KMS-11 (cell line): Measurements from ENCODE around the gene OSM.

ENCODE experiments used
- H2AFZ ChIP-seq: fragments of 200-600 bp; sonication (generic); 2 replicates; pipeline ENCODE4 v1.6.1; 2016; ENCODE audit warnings: antibody characterized with exemption, mixed run types, low read depth
- H3K27ac ChIP-seq: fragments of 200-600 bp; sonication (generic); 2 replicates; pipeline ENCODE4 v1.6.1; 2016; ENCODE audit warnings: mild to moderate bottlenecking, mixed run types
- H3K27me3 ChIP-seq: fragments of 200-600 bp; sonication (generic); 2 replicates; pipeline ENCODE4 v1.6.1; 2017; ENCODE audit warnings: mild to moderate bottlenecking, low read depth, mixed run types, moderate library complexity; ENCODE audit not compliant: insufficient read depth
- H3K36me3 ChIP-seq: fragments of 200-600 bp; sonication (generic); 2 replicates; pipeline ENCODE4 v1.6.1; 2017; ENCODE audit warnings: mild to moderate bottlenecking, mixed run types; ENCODE audit not compliant: insufficient read depth
- H3K4me1 ChIP-seq: fragments of 200-600 bp; sonication (generic); 2 replicates; pipeline ENCODE4 v1.6.1; 2016; ENCODE audit warnings: mild to moderate bottlenecking, low read depth, mixed run types; ENCODE audit not compliant: poor library complexity, severe bottlenecking
- H3K4me2 ChIP-seq: fragments of 200-600 bp; sonication (generic); 2 replicates; pipeline ENCODE4 v1.7.0; 2016; ENCODE audit warnings: mild to moderate bottlenecking, mixed run types
- H3K4me3 ChIP-seq: fragments of 200-600 bp; sonication (generic); IDR thresholded peaks from 2 replicates; pipeline ENCODE4 v1.6.1; 2017; ENCODE audit warnings: low read depth, low read length, mixed read lengths; ENCODE audit not compliant: insufficient read depth
- H3K79me2 ChIP-seq: fragments of 200-600 bp; sonication (generic); 2 replicates; pipeline ENCODE4 v1.6.1; 2016; ENCODE audit warnings: low read depth, mixed run types; ENCODE audit not compliant: insufficient read depth
- H3K9ac ChIP-seq: fragments of 200-600 bp; sonication (generic); 2 replicates; pipeline ENCODE4 v1.6.1; 2016; ENCODE audit warnings: mild to moderate bottlenecking, mixed run types
- H4K20me1 ChIP-seq: fragments of 200-600 bp; sonication (generic); 2 replicates; pipeline ENCODE4 v1.6.1; 2016; ENCODE audit warnings: mild to moderate bottlenecking, mixed run types; ENCODE audit not compliant: insufficient read depth
- TF ChIP-seq, protein P1 (sequence below): fragments of 200-600 bp; sonication (generic); conservative IDR thresholded peaks from 2 replicates; pipeline ENCODE4 v1.6.1; 2017; ENCODE audit warnings: low read depth, mild to moderate bottlenecking, antibody characterized with exemption, low read length, moderate library complexity, mixed read lengths

Gene OSM

DNA sequence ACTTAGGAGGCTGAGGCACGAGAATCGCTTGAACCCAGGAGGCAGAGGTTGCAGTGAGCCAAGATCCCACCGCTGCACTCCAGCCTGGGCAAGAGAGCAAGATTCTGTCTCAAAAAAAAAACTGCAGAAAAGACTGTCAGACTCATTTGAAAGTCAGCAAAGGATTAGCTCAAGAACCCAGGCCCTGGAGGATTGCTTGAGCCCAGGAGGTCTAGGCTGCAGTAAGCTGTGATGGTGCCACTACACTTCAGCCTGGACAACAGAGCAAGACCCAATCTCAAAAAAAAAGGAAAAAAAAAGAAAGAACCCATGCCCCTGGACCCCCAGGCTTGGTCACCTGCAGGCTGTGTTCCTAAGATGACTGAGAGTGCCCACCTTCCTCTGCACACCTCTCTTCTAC, 36.3 kb downstream of the OSM start:
- Histone ChIP-seq H3K27ac (no peak overlapping the region), H4K20me1 (no peaks in the 10 kb centered on the region), H2AFZ (no peak overlapping the region), H3K79me2 (no peaks in the 10 kb centered on the region), H3K9ac (no peak overlapping the region), H3K4me3 (no peak overlapping the region), H3K4me2 (no peak overlapping the region), H3K4me1 (no peaks in the 10 kb centered on the region), H3K36me3 (no peaks in the 10 kb centered on the region), H3K27me3 (peaks cover 23% of the 10 kb centered on the region)
- TF ChIP-seq, protein P1, sequence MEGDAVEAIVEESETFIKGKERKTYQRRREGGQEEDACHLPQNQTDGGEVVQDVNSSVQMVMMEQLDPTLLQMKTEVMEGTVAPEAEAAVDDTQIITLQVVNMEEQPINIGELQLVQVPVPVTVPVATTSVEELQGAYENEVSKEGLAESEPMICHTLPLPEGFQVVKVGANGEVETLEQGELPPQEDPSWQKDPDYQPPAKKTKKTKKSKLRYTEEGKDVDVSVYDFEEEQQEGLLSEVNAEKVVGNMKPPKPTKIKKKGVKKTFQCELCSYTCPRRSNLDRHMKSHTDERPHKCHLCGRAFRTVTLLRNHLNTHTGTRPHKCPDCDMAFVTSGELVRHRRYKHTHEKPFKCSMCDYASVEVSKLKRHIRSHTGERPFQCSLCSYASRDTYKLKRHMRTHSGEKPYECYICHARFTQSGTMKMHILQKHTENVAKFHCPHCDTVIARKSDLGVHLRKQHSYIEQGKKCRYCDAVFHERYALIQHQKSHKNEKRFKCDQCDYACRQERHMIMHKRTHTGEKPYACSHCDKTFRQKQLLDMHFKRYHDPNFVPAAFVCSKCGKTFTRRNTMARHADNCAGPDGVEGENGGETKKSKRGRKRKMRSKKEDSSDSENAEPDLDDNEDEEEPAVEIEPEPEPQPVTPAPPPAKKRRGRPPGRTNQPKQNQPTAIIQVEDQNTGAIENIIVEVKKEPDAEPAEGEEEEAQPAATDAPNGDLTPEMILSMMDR: no peak

DNA sequence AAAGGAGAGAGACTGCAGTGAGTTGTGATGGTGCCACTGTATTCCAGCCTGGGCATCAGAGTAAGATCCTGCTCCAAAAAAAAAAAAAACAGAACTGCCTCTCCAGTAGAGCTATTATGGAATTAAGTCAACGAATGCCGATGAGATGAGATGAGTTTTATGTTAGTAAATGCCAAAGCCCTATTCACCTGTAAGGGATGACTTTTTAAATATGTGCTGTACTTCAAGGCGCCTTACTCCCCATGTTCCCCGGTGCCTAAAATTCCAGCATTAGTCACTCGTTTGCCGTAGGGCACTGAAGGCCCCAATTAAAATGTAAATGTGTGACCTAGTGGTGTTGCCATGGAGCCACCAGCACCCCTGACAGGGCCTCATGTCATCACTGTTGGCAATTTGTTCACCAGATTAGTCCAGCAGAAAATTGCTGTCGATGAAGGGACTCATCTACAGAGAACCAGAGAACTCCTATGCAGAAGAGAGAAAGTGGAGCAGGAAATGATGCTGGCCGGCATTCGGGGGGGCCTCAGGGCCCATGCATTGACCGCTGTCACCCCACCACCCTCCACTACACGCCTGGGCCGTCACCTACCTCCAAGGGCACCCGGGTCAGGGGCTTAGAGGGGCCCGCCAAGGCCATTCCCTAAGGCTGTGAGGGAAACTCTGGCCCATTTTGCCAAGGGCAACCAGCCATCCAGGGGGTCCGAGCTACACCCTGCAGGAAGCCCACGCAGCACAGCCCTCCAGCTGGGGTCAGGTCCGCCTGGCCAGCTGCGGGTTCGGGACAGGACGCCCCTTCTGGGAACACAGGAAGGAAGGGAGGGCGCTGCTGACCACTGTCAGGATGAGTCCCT, 37.9 kb downstream of the OSM start:
- TF ChIP-seq, protein P1: no peak
- Histone ChIP-seq H3K27ac (no peak overlapping the region), H3K79me2 (no peaks in the 10 kb centered on the region), H3K36me3 (no peaks in the 10 kb centered on the region), H3K27me3 (peaks cover 19% of the 10 kb centered on the region), H3K9ac (no peak overlapping the region), H4K20me1 (no peaks in the 10 kb centered on the region), H3K4me1 (peaks cover 9% of the 10 kb centered on the region), H2AFZ (no peak overlapping the region), H3K4me3 (no peak overlapping the region), H3K4me2 (no peak overlapping the region)

DNA sequence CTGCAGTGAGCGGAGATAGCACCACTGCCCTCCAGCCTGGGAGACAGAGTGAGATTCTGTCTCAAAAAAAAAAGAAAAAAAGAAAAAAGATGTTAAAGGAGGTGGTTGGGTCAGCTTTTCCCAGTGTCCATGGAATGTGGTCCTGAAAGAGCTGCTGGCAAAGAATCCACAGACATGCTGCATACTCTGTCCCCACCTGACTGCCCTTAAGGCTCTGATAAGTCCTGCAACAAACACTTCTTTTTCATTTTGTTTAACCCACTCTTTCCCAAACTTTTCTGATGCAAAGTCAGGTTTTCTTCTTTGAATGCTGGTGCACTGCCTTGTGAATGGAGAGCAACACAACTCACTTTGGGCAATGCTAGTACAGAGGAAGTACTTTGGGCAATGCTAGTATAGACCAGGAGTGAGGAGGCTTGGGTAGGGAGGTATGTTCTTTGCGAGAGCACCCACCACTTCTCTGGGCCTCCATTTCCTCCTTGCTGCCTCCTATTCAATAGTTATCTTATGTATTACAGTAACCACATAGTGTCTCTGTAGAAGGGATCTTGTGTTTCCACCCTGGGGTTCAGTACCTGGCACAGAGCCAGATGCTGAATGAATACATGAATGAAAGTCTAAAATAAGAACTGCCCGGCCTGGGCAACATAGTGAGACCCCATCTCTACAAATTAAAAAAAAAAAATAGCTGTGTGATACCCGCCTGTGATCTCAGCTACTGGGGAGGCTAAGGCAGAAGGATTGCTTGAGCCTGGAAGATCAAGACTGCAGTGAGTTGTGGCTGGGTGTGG, 39.0 kb downstream of the OSM start:
- peaks cover 20% of the 10 kb centered on the region for H3K27me3 ChIP-seq
- no peak overlapping the region for H2AFZ ChIP-seq
- H3K9ac ChIP-seq: no peak overlapping the region
- peaks cover 9% of the 10 kb centered on the region for H3K4me1 ChIP-seq
- no peak overlapping the region for H3K27ac ChIP-seq
- no peaks in the 10 kb centered on the region for H3K79me2 ChIP-seq
- no peaks in the 10 kb centered on the region for H4K20me1 ChIP-seq
- no peak overlapping the region for H3K4me2 ChIP-seq
- no peak overlapping the region for H3K4me3 ChIP-seq
- TF ChIP-seq, protein P1: no peak
- H3K36me3 ChIP-seq: no peaks in the 10 kb centered on the region

DNA sequence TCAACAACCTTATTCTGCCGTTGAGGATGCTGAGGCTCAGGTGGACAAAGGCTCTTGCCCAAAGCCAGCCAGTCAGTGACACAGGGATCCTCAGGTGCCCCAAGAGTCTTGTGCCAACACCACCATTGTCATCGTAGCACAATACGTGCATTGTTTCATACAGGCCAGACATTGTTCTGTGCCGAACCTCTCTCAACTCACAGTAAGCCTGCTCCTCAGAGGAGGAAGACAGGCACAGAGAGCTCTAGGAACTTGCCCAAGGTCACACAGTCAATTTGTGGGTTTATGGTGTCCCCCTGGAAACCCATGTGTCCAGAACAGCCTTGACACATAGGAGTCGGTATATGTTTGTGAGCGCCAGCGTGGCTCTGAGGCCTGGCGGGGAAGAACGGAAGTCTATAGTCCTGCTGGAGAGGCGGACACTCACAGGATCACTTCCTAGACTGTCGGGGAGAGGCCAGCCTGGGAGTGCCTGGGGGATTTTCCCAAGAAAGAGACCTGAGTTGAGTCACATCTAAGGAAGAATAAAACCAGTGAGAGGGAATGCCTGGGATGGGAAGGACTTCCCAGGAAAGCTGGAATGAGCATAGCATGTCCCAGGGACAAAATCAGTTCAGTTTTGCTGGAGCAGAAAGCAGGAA, 40.3 kb downstream of the OSM start:
- Histone ChIP-seq H2AFZ (no peak overlapping the region), H4K20me1 (no peaks in the 10 kb centered on the region), H3K9ac (no peak overlapping the region), H3K4me1 (peaks cover 14% of the 10 kb centered on the region), H3K4me3 (no peak overlapping the region), H3K27me3 (peaks cover 20% of the 10 kb centered on the region; the same call in 1 of the 2 replicates), H3K27ac (no peak overlapping the region), H3K79me2 (no peaks in the 10 kb centered on the region), H3K36me3 (no peaks in the 10 kb centered on the region), H3K4me2 (no peak overlapping the region)
- TF ChIP-seq, protein P1: no peak
